ENCODE results near the gene KLF12. TPM values are rescaled to one million over a fixed set of nuclear protein-coding genes. Genes with fewer than 3 reads are reported as not detected.

Gene KLF12
- total RNA-seq, 1 experiment from 2014 or later: 4.1 TPM

GRCh38 chr13:74103970-74104555, 30.1 kb downstream of the KLF12 start:
- no peak for DNase-seq (ENCODE audit: low read depth)

- DNase-seq (ENCODE audit: low read depth): no peak
These were observed 31.0 kb downstream of the KLF12 start for GRCh38 chr13:74103196-74103595.

- no peak for DNase-seq (ENCODE audit: low read depth)
These were observed 31.5 kb downstream of the KLF12 start for GRCh38 chr13:74102691-74103090.

- DNase-seq (ENCODE audit: low read depth): no peak
These were observed 32.8 kb downstream of the KLF12 start for GRCh38 chr13:74101436-74101835.

GRCh38 chr13:74098077-74098476, 36.1 kb downstream of the KLF12 start:
- no peak for DNase-seq (ENCODE audit: low read depth)

GRCh38 chr13:74097116-74097515, 37.1 kb downstream of the KLF12 start:
- no peak for DNase-seq (ENCODE audit: low read depth)

GRCh38 chr13:74093691-74094090, 40.5 kb downstream of the KLF12 start:
- DNase-seq (ENCODE audit: low read depth): no peak

GRCh38 chr13:74092711-74093110, 41.5 kb downstream of the KLF12 start:
- no peak for DNase-seq (ENCODE audit: low read depth)

GRCh38 chr13:74090869-74091605, 43.2 kb downstream of the KLF12 start:
- DNase-seq (ENCODE audit: low read depth): no peak

- DNase-seq (ENCODE audit: low read depth): no peak
These were observed 43.8 kb downstream of the KLF12 start for GRCh38 chr13:74090397-74090796.

GRCh38 chr13:74087357-74087756, 46.8 kb downstream of the KLF12 start:
- DNase-seq (ENCODE audit: low read depth): no peak
